Psoas muscle (tissue), 8 donors: Measurements from ENCODE around the gene KCTD20. TPM values are rescaled to one million over a fixed set of nuclear protein-coding genes. Genes with fewer than 3 reads are reported as not detected.

ENCODE experiments used
- ATAC-seq, 4 donors: fragments of 200-7000 bp; cut with Tn5 transposase; one replicate each; pipeline ENCODE4 v1.9.1; 2020; ENCODE audit warnings: moderate library complexity in 3 of 4, mild to moderate bottlenecking in 2 of 4
- DNase-seq, 2 donors: peaks; one replicate each; pipeline ENCODE4 v3.0.0-alpha.2; 2020
- H3K27ac ChIP-seq: fragments of 200-600 bp; one replicate; pipeline ENCODE4 v1.8.0; 2022
- H3K27me3 ChIP-seq, 3 donors: fragments of 200-600 bp in 1 of 3; one replicate each; pipeline versions ENCODE4 v1.6.1 to v1.8.0; 2013 to 2022; ENCODE audit warnings: low read length in 2 of 3, mild to moderate bottlenecking in 2 of 3, moderate library complexity in 1 of 3; ENCODE audit not compliant: insufficient read depth in 3 of 3
- H3K36me3 ChIP-seq, 2 donors: fragments of 200-600 bp in 1 of 2; one replicate each; pipeline versions ENCODE4 v1.6.1 to v1.8.0; 2013 to 2022; ENCODE audit warnings: low read depth in 1 of 2, mild to moderate bottlenecking in 1 of 2, moderate library complexity in 1 of 2; ENCODE audit not compliant: insufficient read depth in 1 of 2
- H3K4me1 ChIP-seq: fragments of 200-600 bp; one replicate; pipeline ENCODE4 v1.8.0; 2022
- H3K4me3 ChIP-seq: fragments of 200-600 bp; one replicate; pipeline ENCODE4 v1.8.0; 2022; ENCODE audit warnings: mild to moderate bottlenecking
- H3K9me3 ChIP-seq: fragments of 200-600 bp; one replicate; pipeline ENCODE4 v1.8.0; 2022
- CTCF ChIP-seq: fragments of 200-600 bp; IDR thresholded peaks from one replicate; pipeline ENCODE4 v1.8.0; 2022; ENCODE audit warnings: antibody characterized with exemption
- WGBS, 3 donors: extraction: QIAGEN DNeasy Blood & Tissue Kit; methylation state at CpG; one replicate each; pipeline versions ENCODE4 v1.1.6 to v1.1.7; 2013; 5-methylcytosine and 5-hydroxymethylcytosine counted together
- intact Hi-C, 2 donors: fragments of 100-400 bp; cut with DNase I; formaldehyde crosslinking; loops; one replicate each; pipeline versions ENCODE4 v1.11.0 to v1.14.2; 2022
- polyA plus RNA-seq, 3 donors: library from polyadenylated mRNA; stranded (reverse); fragments of 200-250 nt; gene quantifications; one replicate each; pipeline ENCODE4 v1.2.3, GENCODE V29; 2013
- total RNA-seq, 4 donors: library from RNA; stranded (reverse); fragmentation: NEBNext Ultra II Directional in 2 of 4; extraction: Animal tissue kit (Norgen Biotek cat#: 25700) in 2 of 4; gene quantifications; one replicate each; pipeline versions ENCODE4 v1.2.1 to v1.2.4, GENCODE V29; 2021 to 2023
- donor health status: healthy with polysubstance abuse.
- donor health status: DM: no; HTN: no; CAD: no; lungs with moderate emphysema.
- donor health status: Bipolar disorder and iron deficiency.
- donor health status: healthy.
- donor health status: DM: yes; HTN: yes; CAD: no.
- donor health status: DM: no; HTN: no; CAD: no.
- donor health status: DM: no; HTN: no; CAD: no.
- donor health status: DM: yes; HTN: yes; CAD: no.

The KCTD20 gene
- total and polyA plus RNA-seq, 7 donors = 11.6 to 44.4 (median 22.6) TPM

GRCh38 chr6:36413489-36414480 lies 29.0 kb upstream of the KCTD20 start:
- TF ChIP-seq CTCF = no peak
- DNase-seq (no peak), ATAC-seq (no peak)
- no peaks in the 10 kb centered on the region for H3K27me3 ChIP-seq
- H3K36me3 ChIP-seq = no peaks in the 10 kb centered on the region
- H3K9me3 ChIP-seq = no peaks in the 10 kb centered on the region
- intact Hi-C loops = no loop called here
- H3K4me1 ChIP-seq = no peaks in the 10 kb centered on the region
- 85 to 90% (median 89%) methylated on average over 4 of the region's 4 CpGs for WGBS, 3 donors
- H3K27ac ChIP-seq = no peak overlapping the region
- H3K4me3 ChIP-seq = no peak overlapping the region

- no peak for ATAC-seq
- H3K27me3 ChIP-seq = no peaks in the 10 kb centered on the region
- intact Hi-C loops = no loop called here
- no peaks in the 10 kb centered on the region for H3K9me3 ChIP-seq
- no peaks in the 10 kb centered on the region for H3K36me3 ChIP-seq
- H3K4me1 ChIP-seq = no peaks in the 10 kb centered on the region
- 47 to 57% (median 50%) methylated on average over 1 of the region's 1 CpG for WGBS, 3 donors
- H3K4me3 ChIP-seq = no peak overlapping the region
- H3K27ac ChIP-seq = no peak overlapping the region
- no peak for DNase-seq
- TF ChIP-seq CTCF = no peak
Observed at GRCh38 chr6:36414481-36414880, 28.3 kb upstream of the KCTD20 start.

GRCh38 chr6:36418558-36418957 lies 24.2 kb upstream of the KCTD20 start:
- ATAC-seq (no peak), DNase-seq (no peak)
- no peak for TF ChIP-seq CTCF
- intact Hi-C loops = no loop called here
- no peak overlapping the region for H3K4me3 ChIP-seq
- WGBS, 3 donors = 84 to 88% (median 88%) methylated on average over 3 of the region's 3 CpGs
- no peaks in the 10 kb centered on the region for H3K9me3 ChIP-seq
- no peak overlapping the region for H3K27ac ChIP-seq
- no peaks in the 10 kb centered on the region for H3K27me3 ChIP-seq
- peaks cover 8% of the 10 kb centered on the region for H3K4me1 ChIP-seq
- no peaks in the 10 kb centered on the region for H3K36me3 ChIP-seq

- no peak overlapping the region for H3K27ac ChIP-seq
- peaks cover 12% of the 10 kb centered on the region for H3K4me1 ChIP-seq
- ATAC-seq (no peak), DNase-seq (no peak)
- H3K9me3 ChIP-seq = no peaks in the 10 kb centered on the region
- no peaks in the 10 kb centered on the region for H3K27me3 ChIP-seq
- H3K4me3 ChIP-seq = no peak overlapping the region
- intact Hi-C loops = no loop called here
- no peak for TF ChIP-seq CTCF
- no peaks in the 10 kb centered on the region for H3K36me3 ChIP-seq
- 76 to 88% (median 84%) methylated on average over 1 of the region's 1 CpG for WGBS, 3 donors
Observed at GRCh38 chr6:36419310-36419709, 23.5 kb upstream of the KCTD20 start.
